K562 (cell line): ENCODE data around the gene PTK7. TPM values are rescaled to one million over a fixed set of nuclear protein-coding genes. Genes with fewer than 3 reads are reported as not detected.

ENCODE experiments used
- ATAC-seq: fragments of 200-7000 bp; cut with Tn5 transposase; 3 replicates; pipeline ENCODE4 v1.9.1; 2020; ENCODE audit warnings: moderate library complexity
- BruUV-seq: library from RNA; stranded (reverse); fragments of 400-500 nt; replicated peaks from 2 replicates; lab custom pipeline; 2021; lab: Mats Ljungman, UMichigan
- CTCF ChIA-PET: fragments of 300-600 bp; formaldehyde crosslinking; extraction: SDS; loops from one replicate; lab custom pipeline; 2021; ENCODE audit warnings: low intra/inter-chr PET ratio; lab: Yijun Ruan, JAX
- POLR2A ChIA-PET: fragments of 300-600, 350-650 bp; sonication (Branson Sonifier 250); formaldehyde crosslinking; extraction: SDS; loops from one replicate; lab custom pipeline; 2021; ENCODE audit warnings: antibody characterized with exemption, inconsistent platforms; lab: Yijun Ruan, JAX
- DNase-seq, 4 experiments: peaks; one replicate each; pipeline versions ENCODE4 v3.0.0 to v3.0.0-alpha.2; 2011 to 2018; ENCODE audit warnings: low spot score in 3 of 4, mixed read lengths in 3 of 4; ENCODE audit errors: extremely low read depth in 1 of 4
- FAIRE-seq: peaks from 2 replicates; lab custom pipeline; 2011; peaks lifted over from hg19 to GRCh38; lab: Jason Lieb, UNC
- H2AFZ ChIP-seq: 2 replicates; pipeline ENCODE4 v1.6.0; 2011; ENCODE audit warnings: low read depth, low read length, control low read depth, inconsistent platforms
- H3K27ac ChIP-seq: fragments of 200-600 bp; 3 replicates; pipeline ENCODE4 v1.8.0; 2011; ENCODE audit warnings: low read depth, mild to moderate bottlenecking, control low read depth, inconsistent platforms, low read length, moderate library complexity, mixed read lengths; ENCODE audit errors: extremely low read depth
- H3K27me3 ChIP-seq, 2 experiments: fragments of 300-600 bp in 1 of 2; 2 replicates in 1 of 2; 3 replicates in 1 of 2; pipeline versions ENCODE4 v1.6.0 to v1.8.0; 2011; ENCODE audit warnings: inconsistent platforms in 2 of 2, low read length in 2 of 2, mild to moderate bottlenecking in 1 of 2, mixed read lengths in 1 of 2, moderate library complexity in 1 of 2; ENCODE audit not compliant: control insufficient read depth in 2 of 2, insufficient read depth in 2 of 2
- H3K36me3 ChIP-seq: fragments of 300-600 bp; 3 replicates; pipeline ENCODE4 v1.8.0; 2011; ENCODE audit warnings: mild to moderate bottlenecking, low read length, inconsistent platforms; ENCODE audit not compliant: control insufficient read depth, insufficient read depth
- H3K4me1 ChIP-seq, 2 experiments: fragments of 200-600 bp in 1 of 2; replicated peaks in 1 of 2; 2 replicates in 1 of 2; 3 replicates in 1 of 2; pipeline versions ENCODE4 v1.5.1 to v1.8.0; 2011; ENCODE audit warnings: inconsistent platforms in 2 of 2, low read length in 2 of 2, mild to moderate bottlenecking in 1 of 2, mixed read lengths in 1 of 2, moderate library complexity in 1 of 2; ENCODE audit not compliant: control insufficient read depth in 2 of 2, insufficient read depth in 2 of 2
- H3K4me2 ChIP-seq: 2 replicates; pipeline ENCODE4 v1.6.1; 2011; ENCODE audit warnings: low read length, control low read depth, inconsistent platforms, mixed read lengths; ENCODE audit not compliant: insufficient read depth
- H3K4me3 ChIP-seq: fragments of 200-600 bp; sonication (generic), shearing (Covaris generic); 2 replicates; pipeline ENCODE4 v1.5.1; 2016; ENCODE audit warnings: control low read depth, inconsistent platforms
- H3K79me2 ChIP-seq: fragments of 200-600 bp; 3 replicates; pipeline ENCODE4 v1.8.0; 2011; ENCODE audit warnings: low read length, inconsistent platforms; ENCODE audit not compliant: control insufficient read depth, insufficient read depth
- H3K9ac ChIP-seq, 2 experiments: 2 replicates each; pipeline versions ENCODE4 v1.6.0 to v1.6.1; 2011; ENCODE audit warnings: low read depth in 2 of 2, low read length in 2 of 2, control low read depth in 1 of 2, inconsistent platforms in 1 of 2, mild to moderate bottlenecking in 1 of 2, mixed read lengths in 1 of 2; ENCODE audit not compliant: insufficient read depth in 1 of 2
- H3K9me1 ChIP-seq: one replicate; pipeline ENCODE4 v1.6.0; 2011; ENCODE audit warnings: inconsistent platforms, mild to moderate bottlenecking, low read length, moderate library complexity; ENCODE audit not compliant: control insufficient read depth, insufficient read depth
- H3K9me3 ChIP-seq: replicated peaks from 2 replicates; pipeline ENCODE4 v1.5.1; 2011; ENCODE audit warnings: low read depth, low read length, inconsistent platforms; ENCODE audit not compliant: control insufficient read depth, insufficient read depth
- H4K20me1 ChIP-seq: replicated peaks from 2 replicates; pipeline ENCODE4 v1.6.1; 2011; ENCODE audit warnings: low read length, inconsistent platforms, mixed read lengths; ENCODE audit not compliant: control insufficient read depth, insufficient read depth
- ATF7 ChIP-seq: fragments of 450-650 bp; IDR thresholded peaks from 2 replicates; pipeline ENCODE4 v1.7.1; 2014; ENCODE audit warnings: mild to moderate bottlenecking, moderate library complexity
- LCOR ChIP-seq: sonication (generic); formaldehyde crosslinking; IDR thresholded peaks from 2 replicates; pipeline ENCODE4 v1.8.0; 2022; ENCODE audit warnings: mild to moderate bottlenecking, missing genetic modification reagents
- MYNN ChIP-seq, 2 experiments: sonication (generic); formaldehyde crosslinking in 1 of 2; IDR thresholded peaks; 2 replicates each; pipeline versions ENCODE4 v1.5.0 to v1.6.1; 2016 to 2020; ENCODE audit warnings: antibody characterized with exemption in 1 of 2, missing genetic modification reagents in 1 of 2
- NONO ChIP-seq, 2 experiments: fragments of 200-400 bp in 1 of 2; fragments of 450-650 bp in 1 of 2; formaldehyde crosslinking in 1 of 2; IDR thresholded peaks; 2 replicates each; pipeline ENCODE4 v1.6.1; 2017; ENCODE audit warnings: low read depth in 2 of 2, mild to moderate bottlenecking in 2 of 2, moderate library complexity in 2 of 2, low read length in 1 of 2
- NRF1 ChIP-seq, 2 experiments: fragments of 450-650 bp; IDR thresholded peaks in 1 of 2; conservative IDR thresholded peaks in 1 of 2; 2 replicates each; pipeline ENCODE4 v1.6.1; 2014; ENCODE audit warnings: mild to moderate bottlenecking in 2 of 2
- ZKSCAN1 ChIP-seq: fragments of 150-350 bp; IDR thresholded peaks from 2 replicates; pipeline ENCODE4 v1.6.1; 2016; ENCODE audit warnings: low read depth, low read length
- WGBS: fragments of 100-300 bp; shearing (Covaris generic); methylation state at CpG from one replicate; pipeline ENCODE4 v1.1.6; 2016; ENCODE audit warnings: low coverage, mixed read lengths; ENCODE audit not compliant: insufficient coverage; ENCODE audit errors: missing lambda C conversion rate; 5-methylcytosine and 5-hydroxymethylcytosine counted together
- in situ Hi-C: fragments of 300-500 bp; cut with MboI; formaldehyde crosslinking; loops from 4 replicates; pipeline ENCODE4 v1.15.0; 2018; ENCODE audit warnings: inconsistent platforms, mixed read lengths
- intact Hi-C: fragments of 100-400 bp; cut with micrococcal nuclease; formaldehyde crosslinking; loops from 2 replicates; pipeline ENCODE4 v1.14.2; 2022
- polyA plus RNA-seq, 8 experiments: library from polyadenylated mRNA; depleted of rRNA in 4 of 8; stranded (reverse) in 5 of 8; unstranded in 3 of 8; fragments of >200 nt; fragmentation: Nextera tagmentation in 2 of 8; fragmentation: Illumina TruSeq in 1 of 8; extraction: Ambion mirVana in 2 of 8; extraction: Trizol in 1 of 8; gene quantifications; 2 replicates each; pipeline versions ENCODE4 v1.2.1 to v1.2.3, GENCODE V29; 2011 to 2014; ENCODE audit warnings: inconsistent platforms in 1 of 8, missing spikeins in 1 of 8
- total RNA-seq, 7 experiments: library from RNA; depleted of rRNA in 6 of 7; stranded (reverse); fragments of >200 nt in 6 of 7; fragmentation: Illumina TruSeq in 2 of 7; extraction: Trizol in 2 of 7; gene quantifications; 2 replicates each; pipeline versions ENCODE4 v1.2.1 to v1.2.3, GENCODE V29; 2011 to 2021; ENCODE audit warnings: low replicate concordance in 1 of 7
- TF ChIP-seq, protein P1 (sequence below): IDR thresholded peaks from 2 replicates; pipeline ENCODE4 v1.6.1; 2011; ENCODE audit not compliant: insufficient read length; ENCODE audit errors: extremely low read depth
- TF ChIP-seq, protein P2 (sequence below): fragments of 250-450 bp; sonication (Bioruptor Pico); IDR thresholded peaks from 2 replicates; pipeline ENCODE4 v1.8.0; 2021; ENCODE audit warnings: moderate library complexity, mild to moderate bottlenecking, inconsistent platforms
- TF ChIP-seq, protein P3 (sequence below): sonication (generic); formaldehyde crosslinking; IDR thresholded peaks from 2 replicates; pipeline ENCODE4 v1.8.0; 2023; ENCODE audit warnings: mild to moderate bottlenecking, missing genetic modification reagents
- TF ChIP-seq, protein P4 (sequence below): fragments of 200-800 bp; sonication (Bioruptor generic); IDR thresholded peaks from 2 replicates; pipeline ENCODE4 v1.6.1; 2017; ENCODE audit warnings: missing genetic modification characterization, missing compliant biosample characterization

The PTK7 gene
- total and polyA plus RNA-seq, 9 of the 15 experiments (the other 6 are each of a cell fraction or from before 2014, with no cell fraction given): 0.20 to 6.8 (median 4.2) TPM

DNA sequence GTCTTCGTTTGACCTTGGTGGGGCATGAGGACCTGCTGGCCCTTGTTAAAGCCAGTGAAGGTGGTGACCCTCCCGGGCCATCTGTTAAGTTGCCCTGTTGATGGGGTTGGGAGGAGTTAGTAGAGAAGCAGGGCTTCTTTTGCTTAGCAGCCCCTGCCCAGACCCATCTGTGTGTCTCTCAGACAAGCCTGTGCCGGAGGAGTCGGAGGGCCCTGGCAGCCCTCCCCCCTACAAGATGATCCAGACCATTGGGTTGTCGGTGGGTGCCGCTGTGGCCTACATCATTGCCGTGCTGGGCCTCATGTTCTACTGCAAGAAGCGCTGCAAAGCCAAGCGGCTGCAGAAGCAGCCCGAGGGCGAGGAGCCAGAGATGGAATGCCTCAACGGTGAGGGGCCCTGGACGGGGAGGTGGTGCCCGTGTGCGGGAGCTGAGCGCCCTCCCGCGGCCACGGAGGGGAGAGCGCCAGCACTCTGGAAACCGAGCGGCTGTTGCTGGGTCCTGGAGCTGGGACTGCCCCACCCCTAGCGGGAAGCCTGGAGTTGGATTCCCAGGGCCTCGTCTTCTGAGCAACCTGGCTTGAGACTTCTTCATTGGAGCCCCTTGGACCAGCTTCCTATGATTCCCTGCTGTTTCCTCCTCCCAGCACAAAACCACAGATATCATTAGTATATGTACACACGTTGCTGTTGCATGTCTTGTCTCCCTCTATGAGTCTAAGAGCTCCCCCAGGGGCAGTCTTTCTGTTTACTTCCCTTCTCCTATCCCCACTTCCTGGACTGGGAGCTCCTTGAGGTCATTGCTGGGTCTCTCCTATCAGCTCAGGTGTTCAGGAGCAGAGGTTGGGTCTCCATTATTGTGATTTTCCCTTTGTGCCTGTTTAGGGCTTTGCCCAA lies 67.4 kb downstream of the PTK7 start:
- in situ Hi-C loops (loop anchor here (5.0 kb wide), 1 partner anchor 236 kb away; no protein-coding TSS in a partner anchor), intact Hi-C loops (loop anchor here (1.0 to 2.0 kb wide), 4 partner anchors 73 to 242 kb away; no protein-coding TSS in a partner anchor)
- DNase-seq: peak; percentile 91 to 98 (median 96)
- Histone ChIP-seq H3K27ac (peak overlapping the region; percentile 47; the same call in 2 of the 3 replicates), H3K27me3 (no peaks in the 10 kb centered on the region; a peak in 1 of 5 replicates), H3K79me2 (no peaks in the 10 kb centered on the region), H3K4me1 (peaks cover 5 to 21% of the 10 kb centered on the region in 2 experiments; a peak in 4 of 5 replicates), H2AFZ (peak overlapping the region; percentile 97), H3K4me3 (no peak overlapping the region), H4K20me1 (no peaks in the 10 kb centered on the region), H3K4me2 (peak overlapping the region; percentile 59), H3K9me3 (no peaks in the 10 kb centered on the region), H3K9me1 (no peaks in the 10 kb centered on the region), H3K36me3 (no peaks in the 10 kb centered on the region), H3K9ac (peak overlapping the region in 1 of 2 experiments; percentile 46; a peak in 1 of 4 replicates)
- no TSS peak for BruUV-seq
- WGBS: 20% methylated on average over 24 of the region's 25 CpGs
- peak; percentile 99 for ATAC-seq
- ChIA-PET POLR2A (interaction anchor here (0.5 to 2.4 kb wide), 24 partner anchors 12 to 371 kb away, joined by 3 to 22 read pairs (median 3); partner anchors contain the start of genes CUL7, KLC4, KLHDC3 and MEA1), CTCF (interaction anchor here (0.6 to 2.5 kb wide), 6 partner anchors 13 to 515 kb away, joined by 3 to 22 read pairs (median 14); no protein-coding TSS in a partner anchor)
- FAIRE-seq: peak; percentile 85
- TF ChIP-seq, protein P1, sequence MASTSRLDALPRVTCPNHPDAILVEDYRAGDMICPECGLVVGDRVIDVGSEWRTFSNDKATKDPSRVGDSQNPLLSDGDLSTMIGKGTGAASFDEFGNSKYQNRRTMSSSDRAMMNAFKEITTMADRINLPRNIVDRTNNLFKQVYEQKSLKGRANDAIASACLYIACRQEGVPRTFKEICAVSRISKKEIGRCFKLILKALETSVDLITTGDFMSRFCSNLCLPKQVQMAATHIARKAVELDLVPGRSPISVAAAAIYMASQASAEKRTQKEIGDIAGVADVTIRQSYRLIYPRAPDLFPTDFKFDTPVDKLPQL: no peak
- TF ChIP-seq, protein P2, sequence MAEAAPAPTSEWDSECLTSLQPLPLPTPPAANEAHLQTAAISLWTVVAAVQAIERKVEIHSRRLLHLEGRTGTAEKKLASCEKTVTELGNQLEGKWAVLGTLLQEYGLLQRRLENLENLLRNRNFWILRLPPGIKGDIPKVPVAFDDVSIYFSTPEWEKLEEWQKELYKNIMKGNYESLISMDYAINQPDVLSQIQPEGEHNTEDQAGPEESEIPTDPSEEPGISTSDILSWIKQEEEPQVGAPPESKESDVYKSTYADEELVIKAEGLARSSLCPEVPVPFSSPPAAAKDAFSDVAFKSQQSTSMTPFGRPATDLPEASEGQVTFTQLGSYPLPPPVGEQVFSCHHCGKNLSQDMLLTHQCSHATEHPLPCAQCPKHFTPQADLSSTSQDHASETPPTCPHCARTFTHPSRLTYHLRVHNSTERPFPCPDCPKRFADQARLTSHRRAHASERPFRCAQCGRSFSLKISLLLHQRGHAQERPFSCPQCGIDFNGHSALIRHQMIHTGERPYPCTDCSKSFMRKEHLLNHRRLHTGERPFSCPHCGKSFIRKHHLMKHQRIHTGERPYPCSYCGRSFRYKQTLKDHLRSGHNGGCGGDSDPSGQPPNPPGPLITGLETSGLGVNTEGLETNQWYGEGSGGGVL (CRISPR knock-in tag): no peak
- TF ChIP-seq, protein P3, sequence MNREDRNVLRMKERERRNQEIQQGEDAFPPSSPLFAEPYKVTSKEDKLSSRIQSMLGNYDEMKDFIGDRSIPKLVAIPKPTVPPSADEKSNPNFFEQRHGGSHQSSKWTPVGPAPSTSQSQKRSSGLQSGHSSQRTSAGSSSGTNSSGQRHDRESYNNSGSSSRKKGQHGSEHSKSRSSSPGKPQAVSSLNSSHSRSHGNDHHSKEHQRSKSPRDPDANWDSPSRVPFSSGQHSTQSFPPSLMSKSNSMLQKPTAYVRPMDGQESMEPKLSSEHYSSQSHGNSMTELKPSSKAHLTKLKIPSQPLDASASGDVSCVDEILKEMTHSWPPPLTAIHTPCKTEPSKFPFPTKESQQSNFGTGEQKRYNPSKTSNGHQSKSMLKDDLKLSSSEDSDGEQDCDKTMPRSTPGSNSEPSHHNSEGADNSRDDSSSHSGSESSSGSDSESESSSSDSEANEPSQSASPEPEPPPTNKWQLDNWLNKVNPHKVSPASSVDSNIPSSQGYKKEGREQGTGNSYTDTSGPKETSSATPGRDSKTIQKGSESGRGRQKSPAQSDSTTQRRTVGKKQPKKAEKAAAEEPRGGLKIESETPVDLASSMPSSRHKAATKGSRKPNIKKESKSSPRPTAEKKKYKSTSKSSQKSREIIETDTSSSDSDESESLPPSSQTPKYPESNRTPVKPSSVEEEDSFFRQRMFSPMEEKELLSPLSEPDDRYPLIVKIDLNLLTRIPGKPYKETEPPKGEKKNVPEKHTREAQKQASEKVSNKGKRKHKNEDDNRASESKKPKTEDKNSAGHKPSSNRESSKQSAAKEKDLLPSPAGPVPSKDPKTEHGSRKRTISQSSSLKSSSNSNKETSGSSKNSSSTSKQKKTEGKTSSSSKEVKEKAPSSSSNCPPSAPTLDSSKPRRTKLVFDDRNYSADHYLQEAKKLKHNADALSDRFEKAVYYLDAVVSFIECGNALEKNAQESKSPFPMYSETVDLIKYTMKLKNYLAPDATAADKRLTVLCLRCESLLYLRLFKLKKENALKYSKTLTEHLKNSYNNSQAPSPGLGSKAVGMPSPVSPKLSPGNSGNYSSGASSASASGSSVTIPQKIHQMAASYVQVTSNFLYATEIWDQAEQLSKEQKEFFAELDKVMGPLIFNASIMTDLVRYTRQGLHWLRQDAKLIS (CRISPR knock-in tag): 0 out of 2 replicates have a peak, but pooled peaks have one; percentile 39
- TF ChIP-seq LCOR (CRISPR knock-in tag) (peak; percentile 82; the same call in 1 of the 2 replicates), ZKSCAN1 (peak; percentile 24; the same call in 1 of the 2 replicates), NRF1 (conservative IDR thresholded peaks at IDR 0.05 in 1 of 2, IDR thresholded peaks at IDR 0.05 in 1 of 2) (0 out of 4 replicates have a peak, but pooled peaks have one; percentile 9 to 12), ATF7 (peak; percentile 62; the same call in 1 of the 2 replicates), NONO (IDR thresholded peaks at IDR 0.05; ENCODE audit: low read depth in 2 of 2, low read length in 1 of 2) (peak in 1 of 2 experiments; percentile 70; a peak in 1 of 4 replicates), MYNN (IDR thresholded peaks at IDR 0.05) (peak; percentile 63; the same call in 1 of the 2 replicates), MYNN (CRISPR knock-in tag; IDR thresholded peaks at IDR 0.05) (no peak)
- TF ChIP-seq, protein P4, sequence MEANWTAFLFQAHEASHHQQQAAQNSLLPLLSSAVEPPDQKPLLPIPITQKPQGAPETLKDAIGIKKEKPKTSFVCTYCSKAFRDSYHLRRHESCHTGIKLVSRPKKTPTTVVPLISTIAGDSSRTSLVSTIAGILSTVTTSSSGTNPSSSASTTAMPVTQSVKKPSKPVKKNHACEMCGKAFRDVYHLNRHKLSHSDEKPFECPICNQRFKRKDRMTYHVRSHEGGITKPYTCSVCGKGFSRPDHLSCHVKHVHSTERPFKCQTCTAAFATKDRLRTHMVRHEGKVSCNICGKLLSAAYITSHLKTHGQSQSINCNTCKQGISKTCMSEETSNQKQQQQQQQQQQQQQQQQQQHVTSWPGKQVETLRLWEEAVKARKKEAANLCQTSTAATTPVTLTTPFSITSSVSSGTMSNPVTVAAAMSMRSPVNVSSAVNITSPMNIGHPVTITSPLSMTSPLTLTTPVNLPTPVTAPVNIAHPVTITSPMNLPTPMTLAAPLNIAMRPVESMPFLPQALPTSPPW (CRISPR knock-in tag): peak; percentile 60; the same call in 1 of the 2 replicates
